Spleen (tissue), 11 donors: ENCODE measurements around the gene RBM14. TPM values are rescaled to one million over a fixed set of nuclear protein-coding genes. Genes with fewer than 3 reads are reported as not detected.

Experiments used
- DNase-seq: peaks from one replicate; pipeline ENCODE4 v3.0.0-alpha.2; 2020
- H3K27ac ChIP-seq, 8 donors: fragments of 200-600 bp; sonication (generic) in 7 of 8; 1 replicate in 4 of 8; 2 replicates in 4 of 8; pipeline versions ENCODE4 v1.5.0 to v1.8.0; 2016 to 2021; ENCODE audit warnings: inconsistent platforms in 4 of 8, mild to moderate bottlenecking in 4 of 8, moderate library complexity in 1 of 8
- H3K27me3 ChIP-seq, 7 donors: fragments of 200-600 bp; sonication (generic) in 6 of 7; replicated peaks in 1 of 7; 1 replicate in 4 of 7; 2 replicates in 3 of 7; pipeline versions ENCODE4 v1.5.0 to v1.8.0; 2016 to 2021; ENCODE audit warnings: inconsistent platforms in 3 of 7, mild to moderate bottlenecking in 1 of 7
- H3K36me3 ChIP-seq, 6 donors: fragments of 200-600 bp; sonication (generic) in 5 of 6; 1 replicate in 4 of 6; 2 replicates in 2 of 6; pipeline versions ENCODE4 v1.5.0 to v1.8.0; 2016 to 2021; ENCODE audit warnings: inconsistent platforms in 2 of 6
- H3K4me1 ChIP-seq, 6 donors: fragments of 200-600 bp; sonication (generic) in 5 of 6; 1 replicate in 3 of 6; 2 replicates in 3 of 6; pipeline versions ENCODE4 v1.5.0 to v1.8.0; 2016 to 2021; ENCODE audit warnings: inconsistent platforms in 3 of 6
- H3K4me3 ChIP-seq, 8 donors: fragments of 200-600 bp; sonication (generic) in 7 of 8; 1 replicate in 4 of 8; 2 replicates in 4 of 8; pipeline versions ENCODE4 v1.5.0 to v1.8.0; 2016 to 2021; ENCODE audit warnings: inconsistent platforms in 4 of 8, mild to moderate bottlenecking in 4 of 8, moderate library complexity in 2 of 8
- H3K9me3 ChIP-seq, 8 donors: fragments of 200-600 bp; sonication (generic) in 7 of 8; 1 replicate in 4 of 8; 2 replicates in 4 of 8; pipeline versions ENCODE4 v1.5.0 to v1.8.0; 2016 to 2021; ENCODE audit warnings: inconsistent platforms in 4 of 8
- POLR2A ChIP-seq, 3 donors: fragments of 450-650 bp; IDR thresholded peaks; one replicate each; pipeline ENCODE4 v1.5.1; 2017; ENCODE audit warnings: antibody characterized with exemption in 3 of 3, mild to moderate bottlenecking in 1 of 3
- POLR2AphosphoS5 ChIP-seq, 3 donors: sonication (generic); formaldehyde crosslinking; IDR thresholded peaks; one replicate each; pipeline ENCODE4 v1.5.1; 2017; ENCODE audit warnings: antibody characterized with exemption in 3 of 3
- WGBS, 5 donors: extraction: QIAGEN DNeasy Blood & Tissue Kit in 3 of 5; methylation state at CpG; one replicate each; pipeline versions ENCODE4 v1.1.5 to v1.1.7; 2013 to 2018; 5-methylcytosine and 5-hydroxymethylcytosine counted together
- intact Hi-C: fragments of 100-400 bp; cut with DNase I; formaldehyde crosslinking; loops from one replicate; pipeline ENCODE4 v1.15.0; 2023; ENCODE audit warnings: low total_unique reads
- polyA plus RNA-seq, 3 donors: library from polyadenylated mRNA; stranded (reverse); fragments of 200-250 nt; gene quantifications; one replicate each; pipeline ENCODE4 v1.2.1, GENCODE V29; 2013
- total RNA-seq, 7 donors: library from RNA; depleted of rRNA in 3 of 7; stranded (reverse); fragments of >200 nt in 3 of 7; fragmentation: NEBNext Ultra II Directional in 4 of 7; extraction: Animal tissue kit (Norgen Biotek cat#: 25700) in 4 of 7; gene quantifications; one replicate each; pipeline versions ENCODE4 v1.1.0 to v1.2.1, GENCODE V29; 2016 to 2021
- TF ChIP-seq, protein P1 (sequence below), 11 experiments: fragments of 200-600 bp in 7 of 11; fragments of 450-650 bp in 4 of 11; sonication (generic) in 4 of 11; IDR thresholded peaks in 8 of 11; conservative IDR thresholded peaks in 3 of 11; 1 replicate in 7 of 11; 2 replicates in 4 of 11; pipeline versions ENCODE4 v1.4.0 to v1.8.0; 2016 to 2021; ENCODE audit warnings: antibody characterized with exemption in 11 of 11, inconsistent platforms in 4 of 11, mild to moderate bottlenecking in 1 of 11
- donor health status: healthy with polysubstance abuse.
- donor health status: DM: no; HTN: no; CAD: no; lungs with moderate emphysema.
- donor health status: DM: no; HTN: no; CAD: no.
- donor health status: Bipolar disorder and iron deficiency.
- donor health status: healthy.
- donor health status: DM: no; HTN: no; CAD: no.
- donor health status: DM: yes; HTN: yes; CAD: no.

The RBM14 gene
- total and polyA plus RNA-seq, 10 donors: 37.7 to 96.6 (median 73.5) TPM

DNA sequence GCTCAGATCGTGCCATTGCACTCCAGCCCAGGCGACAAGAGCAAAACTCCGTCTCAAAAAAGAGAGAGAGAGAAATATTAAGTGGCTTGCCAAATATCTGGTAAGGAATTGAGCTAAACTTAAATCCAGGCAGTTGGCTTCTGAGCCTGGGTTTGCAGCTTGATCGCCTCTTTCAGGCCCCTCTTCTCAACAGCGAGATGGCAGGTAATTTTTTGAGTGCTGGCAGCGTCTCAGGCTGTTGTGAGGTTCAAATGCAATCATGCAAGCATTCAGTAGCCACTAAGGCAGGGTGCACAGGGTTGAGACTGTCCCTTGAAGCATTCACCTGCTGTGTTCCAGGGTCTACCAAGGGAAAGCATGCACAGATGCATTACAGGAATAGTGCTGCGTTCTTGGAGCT, 47.4 kb upstream of the RBM14 start:
- DNase-seq: no peak
- WGBS, 5 donors: 77 to 91% (median 86%) methylated on average over 7 of the region's 7 CpGs
- peak overlapping the region in 1 of 8 donors; percentile 83 for H3K4me3 ChIP-seq
- peaks cover 0 to 23% (median 3%) of the 10 kb centered on the region in 7 donors for H3K27me3 ChIP-seq
- H3K4me1 ChIP-seq: peaks cover 0 to 23% (median 18%) of the 10 kb centered on the region in 6 donors
- H3K36me3 ChIP-seq: peaks cover 0 to 16% (median 0%) of the 10 kb centered on the region in 6 donors
- TF ChIP-seq POLR2AphosphoS5 (IDR thresholded peaks at IDR 0.05): no peak
- TF ChIP-seq POLR2A (IDR thresholded peaks at IDR 0.05): no peak
- TF ChIP-seq, protein P1, sequence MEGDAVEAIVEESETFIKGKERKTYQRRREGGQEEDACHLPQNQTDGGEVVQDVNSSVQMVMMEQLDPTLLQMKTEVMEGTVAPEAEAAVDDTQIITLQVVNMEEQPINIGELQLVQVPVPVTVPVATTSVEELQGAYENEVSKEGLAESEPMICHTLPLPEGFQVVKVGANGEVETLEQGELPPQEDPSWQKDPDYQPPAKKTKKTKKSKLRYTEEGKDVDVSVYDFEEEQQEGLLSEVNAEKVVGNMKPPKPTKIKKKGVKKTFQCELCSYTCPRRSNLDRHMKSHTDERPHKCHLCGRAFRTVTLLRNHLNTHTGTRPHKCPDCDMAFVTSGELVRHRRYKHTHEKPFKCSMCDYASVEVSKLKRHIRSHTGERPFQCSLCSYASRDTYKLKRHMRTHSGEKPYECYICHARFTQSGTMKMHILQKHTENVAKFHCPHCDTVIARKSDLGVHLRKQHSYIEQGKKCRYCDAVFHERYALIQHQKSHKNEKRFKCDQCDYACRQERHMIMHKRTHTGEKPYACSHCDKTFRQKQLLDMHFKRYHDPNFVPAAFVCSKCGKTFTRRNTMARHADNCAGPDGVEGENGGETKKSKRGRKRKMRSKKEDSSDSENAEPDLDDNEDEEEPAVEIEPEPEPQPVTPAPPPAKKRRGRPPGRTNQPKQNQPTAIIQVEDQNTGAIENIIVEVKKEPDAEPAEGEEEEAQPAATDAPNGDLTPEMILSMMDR (IDR thresholded peaks at IDR 0.05 in 8 of 11, conservative IDR thresholded peaks at IDR 0.05 in 3 of 11): no peak
- no peak overlapping the region for H3K27ac ChIP-seq
- intact Hi-C loops: no loop called here
- H3K9me3 ChIP-seq: no peaks in the 10 kb centered on the region

DNA sequence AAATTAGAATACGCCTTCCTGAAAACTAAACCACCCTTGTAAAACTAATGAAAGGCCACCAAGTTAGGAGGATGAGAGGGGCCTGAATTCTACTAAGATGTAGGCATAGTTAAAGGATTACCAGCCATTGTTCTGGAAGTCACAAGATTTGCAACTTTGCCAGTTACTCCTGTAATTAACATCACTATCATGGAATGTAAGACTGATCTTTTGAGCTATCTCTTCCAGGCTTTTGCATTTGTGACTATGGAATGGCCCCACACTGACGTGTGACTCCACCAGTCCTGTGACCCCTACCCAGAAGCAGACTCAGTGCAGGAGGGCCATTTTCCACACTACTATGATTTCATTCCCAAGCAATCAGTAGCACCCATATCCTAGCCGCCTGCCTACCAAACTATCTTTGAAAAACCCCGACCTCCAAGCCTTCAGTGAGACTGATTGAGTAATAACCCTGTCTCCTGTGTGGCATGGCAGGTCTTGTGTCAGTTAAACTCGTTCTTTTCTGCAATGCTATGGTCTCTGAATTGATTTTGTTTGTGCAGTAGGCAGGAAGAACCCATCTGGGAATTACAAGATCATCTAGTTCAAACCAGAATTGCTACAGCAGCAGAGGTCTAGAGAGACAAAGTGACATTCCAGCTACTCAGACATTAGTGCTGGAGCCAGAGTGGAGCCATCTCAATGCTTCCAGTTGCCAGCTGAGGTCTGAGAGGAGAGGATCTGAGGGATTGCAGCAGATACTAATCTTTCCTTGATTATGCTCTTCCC, 46.2 kb upstream of the RBM14 start:
- H3K27ac ChIP-seq: no peak overlapping the region

DNA sequence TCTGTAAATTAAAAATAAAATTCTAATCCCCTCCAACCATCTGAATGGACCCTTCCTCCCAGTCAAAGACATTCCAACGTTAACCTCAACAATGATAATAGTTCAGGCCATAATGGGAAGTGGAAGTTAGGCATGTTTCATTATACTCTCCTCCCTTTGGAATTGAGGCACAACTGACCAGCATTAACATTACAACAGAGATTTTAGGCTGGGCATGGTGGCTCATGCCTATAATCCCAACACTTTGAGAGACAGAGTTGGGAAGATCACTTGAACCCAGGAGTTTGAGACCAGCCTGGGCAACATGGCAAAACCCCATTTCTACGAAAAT, 45.6 kb upstream of the RBM14 start:
- no peak for DNase-seq
- 69 to 86% (median 78%) methylated on average over 2 of the region's 2 CpGs for WGBS, 5 donors
- Histone ChIP-seq H3K4me3 (no peak overlapping the region), H3K4me1 (peaks cover 0 to 23% (median 18%) of the 10 kb centered on the region in 6 donors), H3K36me3 (peaks cover 0 to 4% (median 0%) of the 10 kb centered on the region in 6 donors), H3K27me3 (peaks cover 0 to 23% (median 3%) of the 10 kb centered on the region in 7 donors), H3K27ac (no peak overlapping the region), H3K9me3 (no peaks in the 10 kb centered on the region)
- TF ChIP-seq, protein P1 (IDR thresholded peaks at IDR 0.05 in 8 of 11, conservative IDR thresholded peaks at IDR 0.05 in 3 of 11): no peak
- intact Hi-C loops: no loop called here

More for the DNA sequence above, 46.2 kb upstream of the RBM14 start:
- Histone ChIP-seq H3K4me3 (no peak overlapping the region), H3K36me3 (peaks cover 0 to 8% (median 0%) of the 10 kb centered on the region in 6 donors), H3K9me3 (no peaks in the 10 kb centered on the region), H3K27me3 (peaks cover 0 to 23% (median 3%) of the 10 kb centered on the region in 7 donors), H3K4me1 (peaks cover 0 to 23% (median 18%) of the 10 kb centered on the region in 6 donors)
- intact Hi-C loops: no loop called here
- TF ChIP-seq, protein P1 (IDR thresholded peaks at IDR 0.05 in 8 of 11, conservative IDR thresholded peaks at IDR 0.05 in 3 of 11): no peak
- TF ChIP-seq POLR2AphosphoS5 (IDR thresholded peaks at IDR 0.05) (no peak), POLR2A (IDR thresholded peaks at IDR 0.05) (no peak)
- no peak for DNase-seq
- 52 to 64% (median 61%) methylated on average over 5 of the region's 5 CpGs for WGBS, 5 donors

DNA sequence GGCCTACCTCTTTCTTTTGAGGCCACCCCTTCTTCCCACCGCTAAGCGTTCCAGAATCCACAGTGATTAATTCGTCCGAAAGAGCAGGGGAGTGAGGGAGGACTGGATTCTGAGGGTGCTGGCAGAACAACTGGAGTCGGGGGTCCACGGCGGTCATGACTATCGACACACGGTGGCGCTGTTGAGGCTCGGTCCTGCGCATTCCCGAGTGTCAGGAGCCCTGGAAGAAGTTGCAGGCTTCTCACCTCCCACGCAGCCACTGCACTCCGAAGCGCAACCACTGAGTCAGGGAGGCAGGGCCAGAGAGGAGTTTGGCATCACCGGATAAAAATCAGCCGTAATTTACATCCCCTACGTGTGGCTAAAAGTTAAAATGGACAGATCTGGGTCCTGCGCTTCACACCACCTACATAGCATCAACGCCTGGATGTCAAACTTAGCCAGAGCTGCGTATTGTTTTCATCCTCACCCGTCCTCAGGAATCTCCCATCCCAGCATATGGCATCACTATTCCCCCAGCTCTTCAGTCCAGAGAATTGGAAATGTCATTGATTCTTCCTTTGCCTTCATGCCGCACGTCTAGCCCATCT, 37.3 kb upstream of the RBM14 start:
- peaks cover 2 to 9% (median 8%) of the 10 kb centered on the region in 6 donors for H3K4me1 ChIP-seq
- H3K4me3 ChIP-seq: peak overlapping the region in 1 of 8 donors; percentile 34
- DNase-seq: peak; percentile 90
- peaks cover 0 to 17% (median 14%) of the 10 kb centered on the region in 8 donors for H3K9me3 ChIP-seq
- TF ChIP-seq POLR2A (IDR thresholded peaks at IDR 0.05) (no peak), POLR2AphosphoS5 (IDR thresholded peaks at IDR 0.05) (peak; percentile 52 to 74 (median 65))
- TF ChIP-seq, protein P1 (IDR thresholded peaks at IDR 0.05 in 8 of 11, conservative IDR thresholded peaks at IDR 0.05 in 3 of 11): peak; percentile 63 to 88 (median 85)
- no peaks in the 10 kb centered on the region for H3K36me3 ChIP-seq
- no peak overlapping the region for H3K27ac ChIP-seq
- intact Hi-C loops: loop anchor here (2.0 kb wide), 1 partner anchor 102 kb away; no protein-coding TSS in a partner anchor
- no peaks in the 10 kb centered on the region for H3K27me3 ChIP-seq
- WGBS, 5 donors: 17 to 20% (median 18%) methylated on average over 25 of the region's 25 CpGs
